GM23338 (cell line): ENCODE results near the gene TCF12. TPM values are rescaled to one million over a fixed set of nuclear protein-coding genes. Genes with fewer than 3 reads are reported as not detected.

Source experiments
- ATAC-seq: fragments of 200-7000 bp; cut with Tn5 transposase; 3 replicates; pipeline ENCODE4 v1.9.1; 2020
- DNase-seq: peaks from one replicate; pipeline ENCODE4 v3.0.0-alpha.2; 2015; ENCODE audit warnings: low spot score
- H2AFZ ChIP-seq: fragments of 200-600 bp; sonication (generic); 2 replicates; pipeline ENCODE4 v1.8.0; 2016; ENCODE audit warnings: antibody characterized with exemption, mild to moderate bottlenecking, moderate library complexity
- H3F3A ChIP-seq: fragments of 200-600 bp; sonication (generic); replicated peaks from 2 replicates; pipeline ENCODE4 v1.8.0; 2017; ENCODE audit warnings: antibody characterized with exemption, mixed run types, low read depth
- H3K27ac ChIP-seq: fragments of 200-600 bp; sonication (generic); 2 replicates; pipeline ENCODE4 v1.6.1; 2016; ENCODE audit warnings: low read depth
- H3K27me3 ChIP-seq: fragments of 200-600 bp; sonication (generic); 2 replicates; pipeline ENCODE4 v1.8.0; 2016; ENCODE audit warnings: mild to moderate bottlenecking, mixed run types, moderate library complexity; ENCODE audit not compliant: insufficient read depth
- H3K36me3 ChIP-seq: fragments of 200-600 bp; sonication (generic); 2 replicates; pipeline ENCODE4 v1.8.0; 2016; ENCODE audit warnings: mild to moderate bottlenecking; ENCODE audit not compliant: insufficient read depth
- H3K4me1 ChIP-seq: fragments of 200-600 bp; sonication (generic); 2 replicates; pipeline ENCODE4 v1.8.0; 2016; ENCODE audit warnings: mild to moderate bottlenecking, moderate library complexity; ENCODE audit not compliant: insufficient read depth
- H3K4me2 ChIP-seq: fragments of 200-600 bp; sonication (generic); 2 replicates; pipeline ENCODE4 v1.7.1; 2017; ENCODE audit warnings: mixed run types
- H3K4me3 ChIP-seq: fragments of 200-600 bp; sonication (generic); 2 replicates; pipeline ENCODE4 v1.6.1; 2016; ENCODE audit warnings: mixed run types
- H3K79me2 ChIP-seq: fragments of 200-600 bp; sonication (generic); replicated peaks from 2 replicates; pipeline ENCODE4 v1.8.0; 2017; ENCODE audit warnings: mild to moderate bottlenecking; ENCODE audit not compliant: insufficient read depth
- H3K9me2 ChIP-seq: fragments of 200-600 bp; sonication (generic); 2 replicates; pipeline ENCODE4 v1.8.0; 2017; ENCODE audit not compliant: insufficient read depth
- H4K20me1 ChIP-seq: fragments of 200-600 bp; sonication (generic); replicated peaks from 2 replicates; pipeline ENCODE4 v1.8.0; 2017; ENCODE audit warnings: mild to moderate bottlenecking; ENCODE audit not compliant: insufficient read depth
- H3K27ac Mint-ChIP-seq: 2 replicates; pipeline ENCODE4 v1.8.0; 2020; ENCODE audit warnings: inconsistent platforms, mild to moderate bottlenecking, moderate library complexity, mixed read lengths
- H3K27me3 Mint-ChIP-seq: 3 replicates; pipeline ENCODE4 v1.8.0; 2022; ENCODE audit warnings: low read depth, mild to moderate bottlenecking, moderate library complexity, mixed read lengths, inconsistent platforms; ENCODE audit not compliant: insufficient read depth, poor library complexity
- H3K36me3 Mint-ChIP-seq: 3 replicates; pipeline ENCODE4 v1.8.0; 2021; ENCODE audit warnings: low read depth, mild to moderate bottlenecking, inconsistent platforms, moderate library complexity, mixed read lengths
- H3K4me1 Mint-ChIP-seq: 3 replicates; pipeline ENCODE4 v1.8.0; 2020; ENCODE audit warnings: mild to moderate bottlenecking, inconsistent platforms, mixed read lengths
- H3K4me3 Mint-ChIP-seq: 3 replicates; pipeline ENCODE4 v1.8.0; 2021; ENCODE audit warnings: moderate library complexity, mild to moderate bottlenecking, inconsistent platforms, mixed read lengths
- H3K9me3 Mint-ChIP-seq: 3 replicates; pipeline ENCODE4 v1.8.0; 2020; ENCODE audit warnings: moderate library complexity, mild to moderate bottlenecking, inconsistent platforms, mixed read lengths
- CREB1 ChIP-seq: fragments of 250-450 bp; sonication (Bioruptor Pico); IDR thresholded peaks from 2 replicates; pipeline ENCODE4 v1.5.0; 2020; ENCODE audit warnings: low read depth, mild to moderate bottlenecking, moderate library complexity
- EZH2 ChIP-seq: fragments of 200-600 bp; sonication (generic); IDR thresholded peaks from one replicate; pipeline ENCODE4 v1.8.0; 2017; ENCODE audit warnings: antibody characterized with exemption, mild to moderate bottlenecking, low read depth; ENCODE audit not compliant: unreplicated experiment
- NANOG ChIP-seq: IDR thresholded peaks from 2 replicates; pipeline ENCODE4 v1.6.1; 2016; ENCODE audit warnings: antibody characterized with exemption, borderline replicate concordance
- POLR2AphosphoS5 ChIP-seq: IDR thresholded peaks from 2 replicates; pipeline ENCODE4 v1.6.1; 2016; ENCODE audit warnings: antibody characterized with exemption, low read depth
- STAT1 ChIP-seq: IDR thresholded peaks from one replicate; pipeline ENCODE4 v1.6.1; 2016; ENCODE audit warnings: antibody characterized with exemption; ENCODE audit not compliant: unreplicated experiment
- ZNF114 ChIP-seq: fragments of 250-450 bp; sonication (Bioruptor Pico); IDR thresholded peaks from 2 replicates; pipeline ENCODE4 v1.5.0; 2020; ENCODE audit warnings: mild to moderate bottlenecking, moderate library complexity
- ZNF331 ChIP-seq: fragments of 250-450 bp; sonication (Bioruptor Pico); IDR thresholded peaks from 2 replicates; pipeline ENCODE4 v1.5.0; 2020; ENCODE audit warnings: low read depth, mild to moderate bottlenecking, moderate library complexity
- polyA plus RNA-seq: library from polyadenylated mRNA; unstranded; fragments of >200 nt; fragmentation: Nextera tagmentation; extraction: Ambion mirVana; gene quantifications from 2 replicates; pipeline ENCODE4 v1.2.1, GENCODE V29; 2016
- total RNA-seq: library from RNA; depleted of rRNA; stranded (reverse); fragments of >200 nt; shearing (Covaris generic); gene quantifications from 2 replicates; pipeline ENCODE4 v1.2.3, GENCODE V29; 2014
- TF ChIP-seq, protein P1 (sequence below): fragments of 250-450 bp; sonication (Bioruptor Pico); IDR thresholded peaks from 2 replicates; pipeline ENCODE4 v1.5.0; 2020; ENCODE audit warnings: mild to moderate bottlenecking, moderate library complexity
- TF ChIP-seq, protein P2 (sequence below): IDR thresholded peaks from one replicate; pipeline ENCODE4 v1.6.1; 2018; ENCODE audit warnings: antibody characterized with exemption; ENCODE audit not compliant: unreplicated experiment
- TF ChIP-seq, protein P3 (sequence below): IDR thresholded peaks from 2 replicates; pipeline ENCODE4 v1.6.1; 2016; ENCODE audit warnings: antibody characterized with exemption
- TF ChIP-seq, protein P4 (sequence below), 2 experiments: fragments of 200-600 bp in 1 of 2; sonication (generic) in 1 of 2; conservative IDR thresholded peaks; 2 replicates each; pipeline versions ENCODE4 v1.5.1 to v1.6.1; 2016 to 2017; ENCODE audit warnings: antibody characterized with exemption in 2 of 2, low read depth in 2 of 2, mild to moderate bottlenecking in 2 of 2, moderate library complexity in 1 of 2

The TCF12 gene
- total and polyA plus RNA-seq, 2 experiments from 2014 or later, result 27.6 to 104 TPM

DNA sequence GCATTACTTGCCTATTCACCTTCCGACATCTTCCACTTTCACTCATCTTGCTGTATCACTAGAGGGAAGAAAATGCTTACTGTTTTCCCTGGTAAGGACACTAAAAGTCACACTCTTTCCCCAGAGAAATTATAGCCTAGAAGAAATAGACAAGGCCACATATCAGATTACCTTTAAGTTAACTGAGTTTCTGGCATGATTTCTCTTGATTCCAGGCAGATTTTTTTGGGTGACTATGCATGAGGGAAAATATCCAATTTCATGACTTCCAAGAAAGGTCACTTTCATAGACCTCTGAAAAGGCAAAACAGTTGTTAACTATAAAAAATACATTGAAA lies 30.3 kb downstream of the TCF12 start:
- peaks cover 100% of the 10 kb centered on the region for H3K79me2 ChIP-seq
- no peak overlapping the region for H2AFZ ChIP-seq
- no peak overlapping the region for H3K4me3 ChIP-seq
- no peaks in the 10 kb centered on the region for H3K36me3 ChIP-seq
- TF ChIP-seq, protein P1, sequence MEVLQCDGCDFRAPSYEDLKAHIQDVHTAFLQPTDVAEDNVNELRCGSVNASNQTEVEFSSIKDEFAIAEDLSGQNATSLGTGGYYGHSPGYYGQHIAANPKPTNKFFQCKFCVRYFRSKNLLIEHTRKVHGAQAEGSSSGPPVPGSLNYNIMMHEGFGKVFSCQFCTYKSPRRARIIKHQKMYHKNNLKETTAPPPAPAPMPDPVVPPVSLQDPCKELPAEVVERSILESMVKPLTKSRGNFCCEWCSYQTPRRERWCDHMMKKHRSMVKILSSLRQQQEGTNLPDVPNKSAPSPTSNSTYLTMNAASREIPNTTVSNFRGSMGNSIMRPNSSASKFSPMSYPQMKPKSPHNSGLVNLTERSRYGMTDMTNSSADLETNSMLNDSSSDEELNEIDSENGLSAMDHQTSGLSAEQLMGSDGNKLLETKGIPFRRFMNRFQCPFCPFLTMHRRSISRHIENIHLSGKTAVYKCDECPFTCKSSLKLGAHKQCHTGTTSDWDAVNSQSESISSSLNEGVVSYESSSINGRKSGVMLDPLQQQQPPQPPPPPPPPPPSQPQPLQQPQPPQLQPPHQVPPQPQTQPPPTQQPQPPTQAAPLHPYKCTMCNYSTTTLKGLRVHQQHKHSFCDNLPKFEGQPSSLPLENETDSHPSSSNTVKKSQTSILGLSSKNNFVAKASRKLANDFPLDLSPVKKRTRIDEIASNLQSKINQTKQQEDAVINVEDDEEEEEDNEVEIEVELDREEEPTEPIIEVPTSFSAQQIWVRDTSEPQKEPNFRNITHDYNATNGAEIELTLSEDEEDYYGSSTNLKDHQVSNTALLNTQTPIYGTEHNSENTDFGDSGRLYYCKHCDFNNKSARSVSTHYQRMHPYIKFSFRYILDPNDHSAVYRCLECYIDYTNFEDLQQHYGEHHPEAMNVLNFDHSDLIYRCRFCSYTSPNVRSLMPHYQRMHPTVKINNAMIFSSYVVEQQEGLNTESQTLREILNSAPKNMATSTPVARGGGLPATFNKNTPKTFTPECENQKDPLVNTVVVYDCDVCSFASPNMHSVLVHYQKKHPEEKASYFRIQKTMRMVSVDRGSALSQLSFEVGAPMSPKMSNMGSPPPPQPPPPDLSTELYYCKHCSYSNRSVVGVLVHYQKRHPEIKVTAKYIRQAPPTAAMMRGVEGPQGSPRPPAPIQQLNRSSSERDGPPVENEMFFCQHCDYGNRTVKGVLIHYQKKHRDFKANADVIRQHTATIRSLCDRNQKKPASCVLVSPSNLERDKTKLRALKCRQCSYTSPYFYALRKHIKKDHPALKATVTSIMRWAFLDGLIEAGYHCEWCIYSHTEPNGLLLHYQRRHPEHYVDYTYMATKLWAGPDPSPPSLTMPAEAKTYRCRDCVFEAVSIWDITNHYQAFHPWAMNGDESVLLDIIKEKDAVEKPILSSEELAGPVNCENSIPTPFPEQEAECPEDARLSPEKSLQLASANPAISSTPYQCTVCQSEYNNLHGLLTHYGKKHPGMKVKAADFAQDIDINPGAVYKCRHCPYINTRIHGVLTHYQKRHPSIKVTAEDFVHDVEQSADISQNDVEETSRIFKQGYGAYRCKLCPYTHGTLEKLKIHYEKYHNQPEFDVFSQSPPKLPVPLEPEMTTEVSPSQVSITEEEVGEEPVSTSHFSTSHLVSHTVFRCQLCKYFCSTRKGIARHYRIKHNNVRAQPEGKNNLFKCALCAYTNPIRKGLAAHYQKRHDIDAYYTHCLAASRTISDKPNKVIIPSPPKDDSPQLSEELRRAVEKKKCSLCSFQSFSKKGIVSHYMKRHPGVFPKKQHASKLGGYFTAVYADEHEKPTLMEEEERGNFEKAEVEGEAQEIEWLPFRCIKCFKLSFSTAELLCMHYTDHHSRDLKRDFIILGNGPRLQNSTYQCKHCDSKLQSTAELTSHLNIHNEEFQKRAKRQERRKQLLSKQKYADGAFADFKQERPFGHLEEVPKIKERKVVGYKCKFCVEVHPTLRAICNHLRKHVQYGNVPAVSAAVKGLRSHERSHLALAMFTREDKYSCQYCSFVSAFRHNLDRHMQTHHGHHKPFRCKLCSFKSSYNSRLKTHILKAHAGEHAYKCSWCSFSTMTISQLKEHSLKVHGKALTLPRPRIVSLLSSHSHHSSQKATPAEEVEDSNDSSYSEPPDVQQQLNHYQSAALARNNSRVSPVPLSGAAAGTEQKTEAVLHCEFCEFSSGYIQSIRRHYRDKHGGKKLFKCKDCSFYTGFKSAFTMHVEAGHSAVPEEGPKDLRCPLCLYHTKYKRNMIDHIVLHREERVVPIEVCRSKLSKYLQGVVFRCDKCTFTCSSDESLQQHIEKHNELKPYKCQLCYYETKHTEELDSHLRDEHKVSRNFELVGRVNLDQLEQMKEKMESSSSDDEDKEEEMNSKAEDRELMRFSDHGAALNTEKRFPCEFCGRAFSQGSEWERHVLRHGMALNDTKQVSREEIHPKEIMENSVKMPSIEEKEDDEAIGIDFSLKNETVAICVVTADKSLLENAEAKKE (CRISPR knock-in tag), result no peak
- TF ChIP-seq EZH2 (no peak), ZNF331 (CRISPR knock-in tag) (no peak), NANOG (no peak), CREB1 (no peak), ZNF114 (CRISPR knock-in tag) (no peak), STAT1 (no peak), POLR2AphosphoS5 (no peak)
- TF ChIP-seq, protein P2, sequence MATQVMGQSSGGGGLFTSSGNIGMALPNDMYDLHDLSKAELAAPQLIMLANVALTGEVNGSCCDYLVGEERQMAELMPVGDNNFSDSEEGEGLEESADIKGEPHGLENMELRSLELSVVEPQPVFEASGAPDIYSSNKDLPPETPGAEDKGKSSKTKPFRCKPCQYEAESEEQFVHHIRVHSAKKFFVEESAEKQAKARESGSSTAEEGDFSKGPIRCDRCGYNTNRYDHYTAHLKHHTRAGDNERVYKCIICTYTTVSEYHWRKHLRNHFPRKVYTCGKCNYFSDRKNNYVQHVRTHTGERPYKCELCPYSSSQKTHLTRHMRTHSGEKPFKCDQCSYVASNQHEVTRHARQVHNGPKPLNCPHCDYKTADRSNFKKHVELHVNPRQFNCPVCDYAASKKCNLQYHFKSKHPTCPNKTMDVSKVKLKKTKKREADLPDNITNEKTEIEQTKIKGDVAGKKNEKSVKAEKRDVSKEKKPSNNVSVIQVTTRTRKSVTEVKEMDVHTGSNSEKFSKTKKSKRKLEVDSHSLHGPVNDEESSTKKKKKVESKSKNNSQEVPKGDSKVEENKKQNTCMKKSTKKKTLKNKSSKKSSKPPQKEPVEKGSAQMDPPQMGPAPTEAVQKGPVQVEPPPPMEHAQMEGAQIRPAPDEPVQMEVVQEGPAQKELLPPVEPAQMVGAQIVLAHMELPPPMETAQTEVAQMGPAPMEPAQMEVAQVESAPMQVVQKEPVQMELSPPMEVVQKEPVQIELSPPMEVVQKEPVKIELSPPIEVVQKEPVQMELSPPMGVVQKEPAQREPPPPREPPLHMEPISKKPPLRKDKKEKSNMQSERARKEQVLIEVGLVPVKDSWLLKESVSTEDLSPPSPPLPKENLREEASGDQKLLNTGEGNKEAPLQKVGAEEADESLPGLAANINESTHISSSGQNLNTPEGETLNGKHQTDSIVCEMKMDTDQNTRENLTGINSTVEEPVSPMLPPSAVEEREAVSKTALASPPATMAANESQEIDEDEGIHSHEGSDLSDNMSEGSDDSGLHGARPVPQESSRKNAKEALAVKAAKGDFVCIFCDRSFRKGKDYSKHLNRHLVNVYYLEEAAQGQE, result no peak
- TF ChIP-seq, protein P3, sequence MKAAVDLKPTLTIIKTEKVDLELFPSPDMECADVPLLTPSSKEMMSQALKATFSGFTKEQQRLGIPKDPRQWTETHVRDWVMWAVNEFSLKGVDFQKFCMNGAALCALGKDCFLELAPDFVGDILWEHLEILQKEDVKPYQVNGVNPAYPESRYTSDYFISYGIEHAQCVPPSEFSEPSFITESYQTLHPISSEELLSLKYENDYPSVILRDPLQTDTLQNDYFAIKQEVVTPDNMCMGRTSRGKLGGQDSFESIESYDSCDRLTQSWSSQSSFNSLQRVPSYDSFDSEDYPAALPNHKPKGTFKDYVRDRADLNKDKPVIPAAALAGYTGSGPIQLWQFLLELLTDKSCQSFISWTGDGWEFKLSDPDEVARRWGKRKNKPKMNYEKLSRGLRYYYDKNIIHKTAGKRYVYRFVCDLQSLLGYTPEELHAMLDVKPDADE, result no peak
- TF ChIP-seq, protein P4, sequence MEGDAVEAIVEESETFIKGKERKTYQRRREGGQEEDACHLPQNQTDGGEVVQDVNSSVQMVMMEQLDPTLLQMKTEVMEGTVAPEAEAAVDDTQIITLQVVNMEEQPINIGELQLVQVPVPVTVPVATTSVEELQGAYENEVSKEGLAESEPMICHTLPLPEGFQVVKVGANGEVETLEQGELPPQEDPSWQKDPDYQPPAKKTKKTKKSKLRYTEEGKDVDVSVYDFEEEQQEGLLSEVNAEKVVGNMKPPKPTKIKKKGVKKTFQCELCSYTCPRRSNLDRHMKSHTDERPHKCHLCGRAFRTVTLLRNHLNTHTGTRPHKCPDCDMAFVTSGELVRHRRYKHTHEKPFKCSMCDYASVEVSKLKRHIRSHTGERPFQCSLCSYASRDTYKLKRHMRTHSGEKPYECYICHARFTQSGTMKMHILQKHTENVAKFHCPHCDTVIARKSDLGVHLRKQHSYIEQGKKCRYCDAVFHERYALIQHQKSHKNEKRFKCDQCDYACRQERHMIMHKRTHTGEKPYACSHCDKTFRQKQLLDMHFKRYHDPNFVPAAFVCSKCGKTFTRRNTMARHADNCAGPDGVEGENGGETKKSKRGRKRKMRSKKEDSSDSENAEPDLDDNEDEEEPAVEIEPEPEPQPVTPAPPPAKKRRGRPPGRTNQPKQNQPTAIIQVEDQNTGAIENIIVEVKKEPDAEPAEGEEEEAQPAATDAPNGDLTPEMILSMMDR (conservative IDR thresholded peaks at IDR 0.05; ENCODE audit: low read depth in 2 of 2), result no peak
- Mint-ChIP-seq H3K4me3 (no peak overlapping the region), H3K36me3 (peaks cover 30% of the 10 kb centered on the region), H3K4me1 (peaks cover 9% of the 10 kb centered on the region), H3K27me3 (no peaks in the 10 kb centered on the region), H3K9me3 (peaks cover 3% of the 10 kb centered on the region; the same call in 1 of the 3 replicates), H3K27ac (peak overlapping the region; percentile 0; the same call in 1 of the 2 replicates)
- no peaks in the 10 kb centered on the region for H3K9me2 ChIP-seq
- no peak overlapping the region for H3K4me2 ChIP-seq
- H3K27me3 ChIP-seq, result no peaks in the 10 kb centered on the region
- DNase-seq (no peak), ATAC-seq (no peak)
- no peaks in the 10 kb centered on the region for H3F3A ChIP-seq
- no peak overlapping the region for H3K27ac ChIP-seq
- H3K4me1 ChIP-seq, result no peaks in the 10 kb centered on the region; the same call in 1 of the 2 replicates
- peaks cover 10% of the 10 kb centered on the region for H4K20me1 ChIP-seq
